Coronary artery (tissue), 2 donors: Measurements from ENCODE around the gene PELI2.

Experiments used
- DNase-seq: peaks from one replicate; pipeline ENCODE4 v3.0.0-alpha.2; 2017; ENCODE audit warnings: low spot score
- H3K27ac ChIP-seq, 2 donors: fragments of 200-600 bp; sonication (generic); one replicate each; pipeline ENCODE4 v1.5.1; 2016 to 2019
- H3K4me3 ChIP-seq: fragments of 200-600 bp; sonication (generic); 2 replicates; pipeline ENCODE4 v1.5.1; 2016; ENCODE audit warnings: mild to moderate bottlenecking, moderate library complexity
- CTCF ChIP-seq: fragments of 200-600 bp; sonication (generic); IDR thresholded peaks from one replicate; pipeline ENCODE4 v1.5.1; 2019; ENCODE audit warnings: antibody characterized with exemption

Gene PELI2

GRCh38 chr14:56147449-56147848 lies 29.2 kb downstream of the PELI2 start:
- no peak for TF ChIP-seq CTCF
- Histone ChIP-seq H3K4me3 (no peak overlapping the region), H3K27ac (no peak overlapping the region)
- no peak for DNase-seq

GRCh38 chr14:56147986-56148901 lies 30.0 kb downstream of the PELI2 start:
- Histone ChIP-seq H3K4me3 (no peak overlapping the region), H3K27ac (no peak overlapping the region)
- no peak for DNase-seq
- no peak for TF ChIP-seq CTCF

GRCh38 chr14:56149151-56149550 lies 30.9 kb downstream of the PELI2 start:
- no peak overlapping the region for H3K4me3 ChIP-seq
- no peak for TF ChIP-seq CTCF
- DNase-seq, result no peak

GRCh38 chr14:56149995-56150394 lies 31.8 kb downstream of the PELI2 start:
- DNase-seq, result no peak
- no peak overlapping the region for H3K27ac ChIP-seq
- TF ChIP-seq CTCF, result no peak
- no peak overlapping the region for H3K4me3 ChIP-seq

More at GRCh38 chr14:56149151-56149550, 30.9 kb downstream of the PELI2 start:
- no peak overlapping the region for H3K27ac ChIP-seq

- no peak for TF ChIP-seq CTCF
- Histone ChIP-seq H3K4me3 (no peak overlapping the region), H3K27ac (no peak overlapping the region)
- no peak for DNase-seq
Observed at GRCh38 chr14:56150645-56151345, 32.6 kb downstream of the PELI2 start.

GRCh38 chr14:56152221-56152620 lies 34.0 kb downstream of the PELI2 start:
- H3K4me3 ChIP-seq, result no peak overlapping the region
- H3K27ac ChIP-seq, result no peak overlapping the region
- TF ChIP-seq CTCF, result no peak
- DNase-seq, result no peak
